GM10248 (cell line): ENCODE measurements around the gene MBNL3.

Source experiments
- CTCF ChIA-PET: fragments of 300-600 bp; sonication (Branson Sonifier 250); formaldehyde crosslinking; extraction: SDS; loops from one replicate; lab custom pipeline; 2021; ENCODE audit warnings: antibody characterized with exemption; lab: Yijun Ruan, JAX
- POLR2A ChIA-PET: fragments of 350-650 bp; sonication (Branson Sonifier 250); formaldehyde crosslinking; extraction: SDS; loops from one replicate; lab custom pipeline; 2020; ENCODE audit warnings: antibody characterized with exemption; lab: Yijun Ruan, JAX
- DNase-seq: peaks from one replicate; pipeline ENCODE4 v3.0.0; 2012; ENCODE audit errors: extremely low spot score
- CTCF ChIP-seq: IDR thresholded peaks from 2 replicates; pipeline ENCODE4 v1.5.1; 2012; ENCODE audit warnings: mild to moderate bottlenecking, low read depth; ENCODE audit errors: extremely low read depth, missing control alignments, control extremely low read depth

MBNL3 gene

GRCh38 chrX:132415012-132415411, 73.8 kb downstream of the MBNL3 start:
- TF ChIP-seq CTCF: no peak
- ChIA-PET POLR2A (no interaction called here), CTCF (no interaction called here)
- no peak for DNase-seq

GRCh38 chrX:132414404-132414803, 74.4 kb downstream of the MBNL3 start:
- POLR2A ChIA-PET: no interaction called here
- CTCF ChIA-PET: no interaction called here

GRCh38 chrX:132413459-132413858, 75.4 kb downstream of the MBNL3 start:
- ChIA-PET CTCF (interaction anchor here (1.6 kb wide), 1 partner anchor 10 kb away, joined by 5 read pairs; no protein-coding TSS in a partner anchor), POLR2A (no interaction called here)
- no peak for TF ChIP-seq CTCF
- no peak for DNase-seq

More at GRCh38 chrX:132414404-132414803, 74.4 kb downstream of the MBNL3 start:
- no peak for TF ChIP-seq CTCF
- no peak for DNase-seq

- no peak for TF ChIP-seq CTCF
- POLR2A ChIA-PET: no interaction called here
- CTCF ChIA-PET: interaction anchor here (1.6 kb wide), 1 partner anchor 9 kb away, joined by 5 read pairs; no protein-coding TSS in a partner anchor
- no peak for DNase-seq
Measured at GRCh38 chrX:132412208-132412607, 76.6 kb downstream of the MBNL3 start.

GRCh38 chrX:132411310-132411977, 77.4 kb downstream of the MBNL3 start:
- CTCF ChIA-PET: no interaction called here
- TF ChIP-seq CTCF: no peak
- POLR2A ChIA-PET: no interaction called here
- DNase-seq: no peak

- CTCF ChIA-PET: no interaction called here
Measured at GRCh38 chrX:132409780-132410556, 78.9 kb downstream of the MBNL3 start.

More at GRCh38 chrX:132409780-132410556, 78.9 kb downstream of the MBNL3 start:
- DNase-seq: no peak
- no peak for TF ChIP-seq CTCF
- POLR2A ChIA-PET: no interaction called here
